NCI-H2196 treated with DMSO at 0.1 percent for 48 hours (cell line): Measurements from ENCODE around the gene TWF2.
"Not testable (repeated sequence)": the region's sequence is repeated elsewhere in the genome, so short reads cannot be mapped to it uniquely, and the experiment has no call there.

Experiments used
- DNase-seq: peaks from one replicate; lab custom pipeline; 2025; ENCODE audit not compliant: unreplicated experiment; lab: John Stamatoyannopoulos, UW

TWF2 gene

DNA sequence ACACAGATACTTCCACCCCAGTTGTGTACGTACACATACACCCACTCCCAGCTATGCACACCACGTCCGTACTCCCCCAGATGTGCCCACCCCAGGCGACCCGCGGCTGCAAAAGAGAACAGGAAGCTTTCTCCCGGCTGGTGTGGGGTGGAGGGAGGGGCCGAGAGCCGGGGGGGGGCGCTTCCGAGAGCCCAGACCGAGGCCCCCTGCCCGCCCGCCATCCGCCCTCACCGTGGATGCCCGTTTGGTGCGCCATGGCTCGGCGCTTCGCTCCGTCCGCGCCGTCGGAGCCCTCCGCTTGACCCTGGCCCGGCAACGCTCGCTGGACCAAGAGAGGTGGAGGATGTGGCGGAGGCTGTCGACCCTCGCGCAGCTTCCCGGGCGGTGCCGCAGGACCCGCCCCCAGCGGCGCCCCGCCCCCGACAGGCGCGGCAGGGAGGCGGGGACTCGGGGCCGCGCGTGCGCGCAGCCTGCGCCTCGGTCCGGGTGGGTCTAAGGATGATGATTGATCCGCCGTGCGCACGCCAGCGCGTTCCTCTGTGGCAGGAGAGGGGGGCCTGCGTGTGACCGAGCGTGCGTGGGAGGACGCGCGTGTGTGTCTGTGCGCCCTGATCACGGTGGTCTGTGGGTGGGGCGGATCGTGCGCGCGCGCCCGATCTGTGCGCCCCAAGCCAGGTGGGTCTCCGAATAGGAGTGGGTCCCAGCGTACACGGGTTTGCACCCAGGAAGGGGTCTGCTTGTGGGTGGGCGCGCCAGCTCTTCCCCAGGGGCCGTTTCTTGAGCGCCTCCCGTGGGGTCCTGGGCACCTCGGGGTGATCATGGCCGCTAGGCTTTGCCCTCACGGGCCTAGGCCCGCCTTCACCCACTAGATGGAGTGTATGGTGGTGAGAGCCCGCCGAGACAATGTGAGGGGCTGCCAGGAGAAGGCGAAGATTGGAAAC lies at the start of gene TWF2:
TSS of gene TWF2 (minus strand) at position 398 of the 941 bp plus-strand sequence. CDS start at position 256, 142 bp downstream.
- DNase-seq: no peak

DNA sequence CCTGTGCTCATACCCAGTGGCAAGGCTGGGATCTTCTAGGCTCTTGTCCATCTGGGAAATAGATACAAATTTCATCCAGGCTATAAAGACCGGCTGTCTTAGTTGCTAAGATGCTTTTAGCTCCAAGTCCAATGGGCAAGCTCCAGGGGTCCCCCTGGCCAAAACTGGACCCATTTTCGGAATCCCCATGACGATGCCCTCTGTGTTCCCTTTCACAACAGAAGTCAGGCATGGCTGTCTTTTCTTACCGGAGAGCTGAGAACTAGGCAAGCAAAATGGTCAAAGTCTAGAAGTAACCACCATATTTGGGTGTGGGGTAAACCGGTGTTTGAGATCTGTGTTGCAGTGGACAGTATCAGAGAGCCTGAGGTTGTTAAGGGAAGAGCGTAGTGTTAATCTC lies 49.7 kb upstream of the TWF2 start:
- DNase-seq: no peak

DNA sequence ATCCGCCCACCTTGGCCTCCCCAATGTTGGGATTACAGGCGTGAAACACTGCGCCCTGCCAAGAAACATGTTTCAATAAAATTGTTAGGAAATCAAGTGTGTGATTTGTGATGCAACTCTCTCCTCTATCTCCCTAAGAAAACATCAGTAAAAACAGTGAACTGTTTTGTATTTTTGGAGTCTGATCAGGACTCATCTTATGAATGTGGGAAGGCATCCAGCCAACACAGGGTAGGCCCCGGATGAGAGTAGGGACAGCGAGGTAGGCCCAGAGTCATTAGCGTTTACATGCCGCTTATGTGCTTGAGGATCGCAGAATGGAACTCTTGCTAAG lies 47.8 kb upstream of the TWF2 start:
- no peak for DNase-seq

DNA sequence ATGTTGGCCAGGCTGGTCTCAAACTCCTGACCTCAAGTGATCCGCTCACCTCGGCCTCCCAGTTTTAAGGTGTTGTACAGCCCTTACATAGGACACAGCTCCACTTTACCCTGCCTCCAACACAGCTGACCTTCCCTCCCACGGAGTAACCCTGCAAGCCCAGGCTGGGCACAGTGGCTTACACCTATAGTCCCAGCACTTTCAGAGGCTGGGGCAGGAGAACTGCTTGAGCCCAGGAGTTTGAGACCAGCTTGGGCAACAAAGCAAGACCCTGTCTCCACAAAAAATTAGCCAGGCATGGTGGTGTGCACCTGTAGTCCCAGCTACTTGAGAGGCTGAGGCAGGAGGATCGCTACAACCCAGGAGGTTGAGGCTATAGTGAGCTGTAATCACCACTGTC lies 45.1 kb upstream of the TWF2 start:
- DNase-seq: not testable (repeated sequence)

DNA sequence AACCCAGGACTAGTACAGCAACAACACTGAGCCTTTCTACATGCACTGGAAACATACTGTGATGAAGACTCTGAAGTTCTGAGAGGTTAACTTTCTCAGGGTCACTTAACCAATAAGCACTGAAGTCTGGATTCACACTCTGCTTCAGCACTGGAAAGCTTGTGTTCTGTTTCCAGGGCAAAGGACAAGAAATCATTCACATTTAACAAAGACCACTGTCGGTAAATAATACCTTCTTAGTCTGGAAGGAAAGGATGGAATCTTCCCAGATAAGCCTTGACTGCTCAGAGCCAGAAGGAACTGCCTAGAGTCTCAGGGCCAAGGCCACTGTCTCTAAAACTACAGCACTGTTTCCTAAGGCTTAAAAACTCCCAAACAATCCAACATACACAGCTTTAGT lies 44.3 kb upstream of the TWF2 start:
- no peak for DNase-seq

DNA sequence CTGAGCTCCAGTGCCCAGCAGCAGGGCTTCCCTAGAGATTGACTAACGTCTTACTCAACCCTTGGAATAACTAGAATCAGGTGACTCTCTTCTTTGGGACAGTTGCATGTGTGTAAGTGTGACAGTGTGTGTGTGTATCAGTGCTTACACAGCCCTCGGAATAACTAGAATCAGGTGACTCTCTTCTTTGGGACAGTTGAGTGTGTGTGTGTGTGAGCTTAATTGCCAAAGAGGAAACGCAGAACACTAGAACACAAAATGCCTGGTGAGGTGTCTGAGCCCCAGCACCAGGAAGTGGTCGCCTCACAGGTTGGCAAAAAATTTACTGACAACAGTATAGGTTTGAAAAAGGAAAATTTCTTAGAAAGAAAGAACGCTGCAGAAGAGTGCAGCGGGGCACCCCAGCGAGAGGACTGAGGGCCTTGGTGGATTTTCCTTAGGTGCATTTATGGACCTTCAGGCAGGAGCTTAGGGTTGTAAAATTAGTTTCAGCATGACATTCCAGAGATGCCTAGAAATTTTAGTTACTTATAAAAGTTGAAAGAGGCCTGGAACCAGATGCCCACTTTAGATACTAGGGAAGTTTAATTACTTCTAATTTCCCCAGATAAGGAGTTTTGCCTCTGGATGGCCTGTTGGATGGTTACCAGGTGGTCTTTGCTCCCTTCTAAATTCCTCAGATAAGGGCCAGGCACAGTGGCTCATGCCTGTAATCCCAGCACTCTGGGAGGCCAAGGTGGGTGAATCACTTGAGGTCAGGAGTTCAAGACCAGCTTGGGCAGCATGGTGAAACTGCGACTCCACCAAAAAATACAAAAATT lies 43.2 kb upstream of the TWF2 start:
- DNase-seq: no peak

DNA sequence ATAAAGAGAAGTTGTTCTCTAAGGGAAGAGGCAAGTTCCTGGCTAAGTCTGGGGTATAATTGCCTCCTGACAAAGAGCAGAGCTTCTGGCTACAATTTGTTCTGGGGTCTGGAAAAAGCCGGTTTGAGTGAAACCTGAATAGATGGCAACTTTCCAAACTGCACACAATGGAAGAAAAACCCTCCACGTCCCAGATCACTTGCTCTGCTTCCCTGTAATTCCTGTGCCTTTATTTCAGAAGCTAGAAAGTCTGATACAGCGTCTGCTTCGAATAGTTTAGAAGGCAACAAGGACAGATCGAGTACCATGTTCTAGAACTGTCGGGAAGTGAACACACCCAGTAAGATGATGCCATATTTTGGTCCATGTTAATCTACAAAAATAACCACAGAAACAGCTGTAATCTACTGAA lies 41.1 kb upstream of the TWF2 start:
- DNase-seq: peak; percentile 27

DNA sequence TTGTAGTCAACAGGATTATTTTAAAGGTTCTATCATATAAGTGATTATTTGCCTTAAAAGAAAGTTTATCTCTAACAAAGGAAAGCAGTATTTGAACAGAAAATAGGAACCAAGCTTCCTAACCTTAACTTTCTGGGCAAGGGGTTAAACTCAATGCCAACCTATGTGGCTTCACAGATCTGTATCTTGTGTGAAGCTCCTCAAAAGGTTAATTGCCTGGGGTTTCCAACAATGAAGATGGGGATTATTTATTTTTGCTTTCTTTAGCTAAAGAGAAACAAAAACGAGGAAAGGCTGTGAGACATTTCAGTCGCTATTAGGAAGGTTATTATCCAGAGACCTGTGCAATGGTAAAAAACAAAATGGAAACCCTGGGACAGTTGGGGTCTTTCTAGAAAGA lies 40.6 kb upstream of the TWF2 start:
- DNase-seq: no peak

DNA sequence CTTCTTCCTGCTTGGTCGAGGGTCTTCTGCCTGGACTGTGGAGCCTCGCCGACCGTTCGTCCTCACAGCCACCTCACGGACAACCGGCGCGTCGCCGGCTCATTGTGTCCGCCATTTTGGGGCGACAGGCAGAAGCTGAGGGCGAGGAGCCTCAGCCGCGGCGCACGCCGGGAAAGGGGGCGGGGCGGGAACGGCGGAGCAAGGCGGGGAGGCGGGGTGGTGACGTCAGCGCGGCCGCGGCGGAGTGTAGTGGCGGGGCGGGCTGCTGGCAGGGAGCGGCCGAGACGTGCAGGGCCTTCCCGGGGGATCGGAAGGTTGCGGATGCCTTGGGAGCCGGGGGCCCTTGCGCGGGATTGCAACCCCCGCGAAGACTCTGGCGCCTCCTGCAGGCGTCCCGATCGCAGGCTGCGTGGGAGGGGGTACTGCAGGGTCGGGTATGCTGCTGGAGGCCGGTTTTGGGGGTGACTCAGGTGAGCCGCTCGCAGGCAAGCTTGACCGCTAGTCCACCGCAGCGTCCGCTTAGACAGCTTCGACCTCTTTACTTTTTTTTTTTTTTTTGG lies 39.6 kb upstream of the TWF2 start, which contains the start of gene WDR82:
TSS of gene WDR82 (minus strand) at position 140 of the 560 bp plus-strand sequence. CDS start 288 bp downstream, outside the sequence.
- DNase-seq: peak; percentile 59

DNA sequence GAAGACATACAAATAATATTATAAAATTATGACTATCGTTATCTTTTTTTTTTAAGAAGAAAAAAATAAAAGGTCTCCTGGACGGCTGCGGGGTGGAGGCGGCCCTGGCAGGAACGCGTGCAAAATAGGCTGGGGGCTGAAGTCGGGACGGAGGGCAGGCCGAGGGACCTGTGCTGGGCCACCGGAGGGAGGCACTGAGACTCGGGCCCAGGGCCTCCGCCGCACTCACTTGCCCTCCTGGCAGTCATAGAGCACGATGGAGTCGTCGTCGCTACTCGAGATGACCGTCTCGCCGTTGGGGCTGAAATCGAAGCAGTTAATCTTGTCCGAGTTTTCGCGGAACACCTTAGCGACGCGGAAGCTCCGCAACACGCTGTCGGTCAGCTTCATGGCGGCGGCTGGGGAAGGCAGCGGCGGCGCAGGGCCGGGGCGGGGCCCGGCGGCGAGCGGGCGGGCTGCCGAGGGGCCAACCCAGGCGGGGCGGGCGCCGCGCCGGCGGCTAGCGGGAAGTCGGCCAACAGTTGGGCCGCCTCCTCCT lies 39.1 kb upstream of the TWF2 start:
- peak; percentile 3 for DNase-seq

DNA sequence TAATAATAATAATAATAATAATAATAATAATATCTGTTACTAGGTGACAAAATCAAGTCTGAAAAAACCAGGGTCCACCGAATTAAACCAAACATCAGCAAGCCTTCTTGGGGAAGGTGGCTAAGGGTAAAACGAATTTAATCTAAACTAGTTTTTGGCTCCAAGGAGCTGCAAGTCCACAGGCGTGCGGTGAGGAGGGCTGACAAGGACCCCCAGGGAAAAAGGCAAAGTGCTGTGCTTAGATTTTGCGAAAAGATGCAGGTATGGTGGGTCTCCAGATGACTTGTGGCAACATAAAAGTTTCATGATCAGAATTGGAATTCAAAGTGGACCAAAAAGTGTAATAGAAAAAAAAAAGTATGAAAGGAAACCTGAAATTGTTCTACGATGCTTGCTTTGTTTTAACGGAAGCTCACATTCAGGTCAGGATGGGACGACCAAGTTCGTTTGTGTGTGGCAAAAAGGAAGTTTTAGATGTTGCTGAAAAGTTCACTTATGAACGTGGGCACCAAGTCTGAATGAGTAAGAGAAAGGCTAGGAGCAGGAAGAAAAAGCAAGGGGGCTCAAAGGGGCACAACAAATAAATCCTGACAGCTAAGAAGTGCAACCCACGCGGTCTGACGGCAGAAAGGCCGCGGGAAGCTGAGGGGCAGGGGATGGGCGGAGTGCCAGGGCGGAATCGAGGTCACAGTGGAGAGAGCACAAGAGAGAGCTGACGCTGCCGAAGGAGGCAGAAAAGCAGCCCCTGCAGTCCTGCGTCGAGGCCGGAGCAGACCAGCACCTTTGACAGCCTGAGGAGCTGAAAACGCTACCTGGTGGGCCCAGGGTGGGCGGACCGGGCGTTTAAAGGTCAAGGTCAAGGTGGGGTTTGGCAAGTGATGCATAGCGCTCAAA lies 38.4 kb upstream of the TWF2 start:
- no peak for DNase-seq

DNA sequence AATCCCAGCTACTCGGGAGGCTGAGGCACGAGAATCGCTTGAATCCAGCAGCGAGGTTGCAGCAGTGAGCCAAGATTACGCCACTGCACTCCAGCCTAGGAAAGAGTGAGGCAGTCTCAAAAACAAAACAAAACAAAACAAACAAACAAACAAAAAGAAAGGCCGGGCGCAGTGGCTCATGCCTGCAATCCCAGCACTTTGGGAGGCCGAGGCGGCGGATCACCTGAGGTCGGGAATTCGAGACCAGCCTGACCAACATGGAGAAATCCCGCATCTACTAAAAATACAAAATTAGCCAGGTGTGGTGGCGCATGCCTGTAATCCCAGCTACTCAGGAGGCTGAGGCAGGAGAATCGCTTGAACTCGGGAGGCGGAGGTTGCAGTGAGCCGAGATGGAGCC lies 35.8 kb upstream of the TWF2 start:
- not testable (repeated sequence) for DNase-seq

DNA sequence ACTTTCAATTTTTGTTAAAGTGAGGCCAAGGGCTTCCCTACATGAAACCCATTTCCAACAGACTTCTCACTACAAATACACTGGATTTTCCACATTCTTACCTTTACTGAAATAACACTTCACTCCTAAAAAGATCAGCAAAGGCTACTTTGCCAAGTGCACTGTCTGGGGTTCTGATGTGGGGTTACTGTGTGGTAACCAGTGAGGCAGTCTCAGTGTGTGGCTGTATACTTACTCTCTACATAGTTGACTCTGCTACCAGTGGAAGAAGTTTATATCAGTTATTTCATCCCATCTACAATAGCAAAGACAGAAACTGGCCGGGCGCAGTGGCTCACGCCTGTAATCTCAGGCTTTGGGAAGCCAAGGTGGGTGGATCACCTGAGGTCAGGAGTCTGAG lies 33.9 kb upstream of the TWF2 start:
- no peak for DNase-seq

DNA sequence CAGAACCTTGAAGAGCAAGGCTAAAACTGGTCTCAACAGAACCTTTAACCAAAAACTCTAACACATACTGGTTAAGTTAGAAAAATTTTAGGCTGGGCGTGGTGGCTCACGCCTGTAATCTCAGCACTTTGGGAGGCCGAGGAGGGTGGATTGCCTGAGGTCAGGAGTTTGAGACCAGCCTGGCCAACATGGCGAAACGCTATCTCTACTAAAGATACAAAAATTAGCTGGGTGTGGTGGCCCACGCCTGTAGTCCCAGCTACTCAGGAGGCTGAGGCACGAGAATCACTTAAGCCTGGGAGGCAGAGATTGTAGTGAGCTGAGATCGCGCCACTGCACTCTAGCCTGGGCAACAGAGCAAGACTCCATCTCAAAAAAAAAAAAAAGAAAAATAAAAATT lies 33.2 kb upstream of the TWF2 start:
- DNase-seq: not testable (repeated sequence)

DNA sequence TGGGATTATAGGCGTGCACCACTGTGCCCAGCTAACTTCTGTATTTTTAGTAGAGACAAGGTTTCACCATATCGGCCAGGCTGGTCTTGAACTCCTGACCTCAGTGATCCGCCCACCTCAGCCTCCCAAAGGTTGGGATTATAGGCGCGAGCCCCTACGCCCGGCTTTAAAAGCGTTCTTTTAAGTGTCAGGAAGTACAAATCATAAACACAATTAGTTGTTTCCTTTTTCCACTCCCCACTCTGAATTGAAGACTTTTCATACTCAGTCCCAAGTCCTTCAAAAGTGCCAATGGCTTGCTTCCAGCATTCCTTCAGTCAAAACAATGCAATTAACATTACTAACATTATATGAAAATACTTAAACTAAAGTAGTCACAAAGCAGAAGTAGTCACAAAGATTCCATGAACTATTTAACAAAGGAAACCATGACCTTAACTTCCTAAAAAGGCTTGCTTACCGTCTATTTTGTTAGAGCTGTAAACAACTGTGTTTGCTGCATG lies 31.3 kb upstream of the TWF2 start:
- no peak for DNase-seq

DNA sequence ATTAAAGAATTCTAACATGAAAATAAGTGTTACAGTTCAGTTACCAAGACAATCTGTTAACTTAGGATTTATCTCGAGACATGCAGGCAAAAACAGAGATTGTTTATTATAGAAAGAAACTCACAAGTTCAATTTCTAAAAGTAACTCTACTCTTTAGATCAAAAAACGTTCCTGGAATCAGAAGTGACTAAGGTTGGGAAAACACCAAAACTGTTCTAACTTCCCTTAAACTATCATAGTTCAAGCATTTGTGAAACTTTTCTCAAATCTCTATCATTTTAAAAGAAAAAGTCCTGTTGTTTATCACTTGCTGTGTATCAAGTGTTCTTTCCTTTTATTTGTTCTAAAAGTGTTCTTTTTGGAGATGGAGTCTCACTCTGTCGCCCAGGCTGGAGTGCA lies 30.8 kb upstream of the TWF2 start:
- DNase-seq: no peak

DNA sequence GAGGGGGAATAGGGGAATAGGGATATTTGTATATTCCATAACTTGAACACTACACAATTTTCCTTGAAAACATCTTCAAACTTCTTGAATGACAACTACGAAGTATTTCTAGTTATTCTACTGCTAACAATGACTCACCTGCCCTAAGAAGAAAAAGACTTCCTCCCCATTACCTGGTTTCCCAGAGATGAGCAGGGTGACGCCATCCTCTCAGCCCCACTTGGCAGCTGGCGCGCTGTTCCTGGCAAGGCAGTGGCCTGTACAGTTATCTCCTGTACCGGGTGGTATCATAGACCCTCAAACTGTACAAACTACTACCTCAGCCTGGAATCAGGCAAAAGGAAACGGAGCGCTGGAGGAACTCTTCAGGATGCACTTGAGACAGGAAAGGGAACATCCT lies 29.1 kb upstream of the TWF2 start:
- DNase-seq: no peak

DNA sequence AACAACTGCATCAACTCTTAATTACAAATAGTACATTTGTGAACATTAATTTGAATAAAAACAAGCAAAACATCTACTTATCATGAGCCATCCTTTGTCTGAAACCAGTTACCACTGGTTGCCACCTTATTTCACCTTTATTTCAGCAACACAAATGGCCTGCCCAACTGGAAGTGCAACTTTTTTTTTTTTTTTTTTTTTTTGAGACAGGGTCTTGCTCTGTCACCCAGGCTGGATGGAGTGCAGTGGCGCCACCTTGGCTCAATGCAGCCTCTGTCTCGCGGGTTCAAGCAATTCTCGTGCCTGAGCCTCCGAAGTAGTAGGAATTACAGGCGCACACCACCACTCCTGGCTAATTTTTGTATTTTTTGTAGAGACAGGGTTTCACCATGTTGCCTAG lies 26.4 kb upstream of the TWF2 start:
- no peak for DNase-seq

DNA sequence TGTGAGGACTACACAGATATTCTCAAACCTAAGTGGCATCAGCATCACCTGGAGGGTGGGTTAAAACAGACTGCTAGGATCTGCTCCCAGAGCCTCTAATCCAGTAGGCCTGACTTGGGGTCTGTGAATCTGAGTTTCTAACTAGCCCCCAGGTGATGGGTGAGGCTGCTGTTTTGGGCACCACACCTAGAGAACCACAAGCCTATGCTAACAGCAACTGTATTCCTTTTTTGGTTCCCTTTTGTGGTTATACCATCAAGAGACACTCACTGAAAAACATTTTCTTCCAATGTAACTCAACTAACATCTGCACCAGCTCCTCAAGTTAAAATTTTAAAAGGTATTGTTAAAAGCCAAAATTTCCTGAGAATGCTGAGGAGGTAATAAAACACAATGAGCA lies 23.5 kb upstream of the TWF2 start:
- no peak for DNase-seq

DNA sequence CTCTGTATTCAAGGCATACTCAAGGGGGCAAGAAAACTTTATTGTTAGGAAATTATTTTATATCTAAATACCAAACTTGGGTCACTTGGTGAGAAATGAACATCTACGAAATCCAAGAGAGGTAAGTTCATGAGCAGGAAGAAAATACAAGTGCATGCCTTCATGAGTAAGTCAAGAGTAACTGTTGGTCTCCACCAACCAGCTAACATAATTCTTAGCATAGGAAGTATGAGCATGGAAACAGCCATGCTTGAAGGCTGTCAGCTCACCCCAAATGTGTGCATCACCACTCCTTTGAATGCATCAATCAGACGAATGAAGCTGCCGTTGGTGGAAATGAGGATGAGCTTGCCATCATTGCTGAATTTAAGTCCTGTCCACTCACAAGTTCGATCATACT lies 20.5 kb upstream of the TWF2 start:
- no peak for DNase-seq
